ENCODE measurements around the gene KLLN.

Gene KLLN

DNA sequence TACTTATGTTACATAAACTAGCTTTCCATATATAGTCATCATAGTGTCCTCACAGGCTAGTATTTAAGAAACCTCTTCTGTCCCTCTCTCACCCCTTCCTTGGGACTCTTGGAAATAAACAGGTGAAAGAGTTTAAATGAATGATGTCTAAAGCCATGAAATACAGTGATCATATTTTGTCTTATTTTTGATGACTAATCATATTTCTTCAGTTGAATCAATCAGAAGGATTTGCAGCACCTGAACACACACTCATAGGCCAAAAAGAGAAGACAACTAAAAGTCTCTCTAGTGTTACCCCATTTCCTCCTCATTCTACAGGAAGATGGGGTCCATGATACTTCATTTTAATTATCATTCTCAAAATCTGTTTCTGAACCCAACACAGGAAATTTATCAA, 36.7 kb downstream of the KLLN start:
- Histone ChIP-seq H4K91ac (ENCODE audit: low read length) (no peak overlapping the region), H2AK5ac (ENCODE audit: low read length, severe bottlenecking) (no peak overlapping the region), H3K4ac (ENCODE audit: low read depth in 1 of 2, low read length in 2 of 2) (no peak overlapping the region)

DNA sequence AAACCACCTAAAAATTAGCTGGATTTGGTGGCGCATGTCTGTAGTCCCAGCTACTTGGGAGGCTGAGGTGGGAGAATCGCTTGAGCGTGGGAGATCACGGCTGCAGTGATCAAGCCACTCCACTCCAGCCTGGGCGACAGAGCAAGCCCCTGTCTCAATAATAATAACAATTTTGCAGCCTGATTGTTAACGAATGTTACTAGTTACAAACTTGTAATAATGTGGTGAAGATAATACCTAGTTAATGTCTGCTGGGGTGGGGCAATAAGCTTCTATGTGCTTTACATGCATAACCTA, 44.1 kb downstream of the KLLN start:
- no peak overlapping the region for H2AFZ ChIP-seq (ENCODE audit: low read depth, low read length)
- no peak overlapping the region for H3K4ac ChIP-seq (ENCODE audit: low read depth in 1 of 2, low read length in 2 of 2)
- H3K4me2 ChIP-seq (ENCODE audit: low read length, poor library complexity, severe bottlenecking): no peak overlapping the region
- DNase-seq: no peak
- H3K4me1 ChIP-seq (ENCODE audit: control insufficient read depth, insufficient read depth, low read depth, low read length): peaks cover 3% of the 10 kb centered on the region
- H3K36me3 ChIP-seq (ENCODE audit: control insufficient read depth in 1 of 2, insufficient read depth in 2 of 2, low read depth in 1 of 2, low read length in 2 of 2): peaks cover 0 to 2% of the 10 kb centered on the region in 2 experiments
- H2BK15ac ChIP-seq (ENCODE audit: low read depth, poor library complexity, severe bottlenecking): no peak overlapping the region
- no peak overlapping the region for H2BK120ac ChIP-seq (ENCODE audit: low read depth, low read length)
- no peak overlapping the region for H4K91ac ChIP-seq (ENCODE audit: low read length)
- H3K18ac ChIP-seq (ENCODE audit: low read depth in 1 of 2, low read length in 2 of 2): no peak overlapping the region
- H3K23ac ChIP-seq (ENCODE audit: low read length in 2 of 2): no peak overlapping the region
- H4K8ac ChIP-seq (ENCODE audit: low read length): no peak overlapping the region
- WGBS: 96% methylated on average over 4 of the region's 6 CpGs
- H2BK12ac ChIP-seq (ENCODE audit: low read length in 2 of 2): no peak overlapping the region
- H2AK5ac ChIP-seq (ENCODE audit: low read length, severe bottlenecking): no peak overlapping the region
- no peak overlapping the region for H3K27ac ChIP-seq (ENCODE audit: low read length, poor library complexity, severe bottlenecking)
- no peak overlapping the region for H3K4me3 ChIP-seq (ENCODE audit: insufficient read depth in 1 of 2, low read depth in 1 of 2, low read length in 2 of 2)
- no peak overlapping the region for H3K9ac ChIP-seq (ENCODE audit: low read length)
- no peaks in the 10 kb centered on the region for H3K27me3 ChIP-seq (ENCODE audit: control insufficient read depth in 1 of 2, insufficient read depth in 1 of 2, low read length in 2 of 2)
- H2BK5ac ChIP-seq (ENCODE audit: low read depth, low read length, poor library complexity, severe bottlenecking): no peak overlapping the region
- H3K9me3 ChIP-seq (ENCODE audit: control insufficient read depth, low read length): no peaks in the 10 kb centered on the region
- no peaks in the 10 kb centered on the region for H3K79me1 ChIP-seq (replicated peaks; ENCODE audit: low read length, poor library complexity, severe bottlenecking)
- H3K14ac ChIP-seq (ENCODE audit: low read length in 2 of 2): no peak overlapping the region

More for the DNA sequence above, 36.7 kb downstream of the KLLN start:
- Histone ChIP-seq H2AFZ (ENCODE audit: low read depth, low read length) (no peak overlapping the region), H3K18ac (ENCODE audit: low read depth in 1 of 2, low read length in 2 of 2) (no peak overlapping the region), H3K9ac (ENCODE audit: low read length) (no peak overlapping the region), H3K4me2 (ENCODE audit: low read length, poor library complexity, severe bottlenecking) (no peak overlapping the region), H3K36me3 (ENCODE audit: control insufficient read depth in 1 of 2, insufficient read depth in 2 of 2, low read depth in 1 of 2, low read length in 2 of 2) (no peaks in the 10 kb centered on the region), H3K79me1 (replicated peaks; ENCODE audit: low read length, poor library complexity, severe bottlenecking) (no peaks in the 10 kb centered on the region), H4K8ac (ENCODE audit: low read length) (no peak overlapping the region), H3K14ac (ENCODE audit: low read length in 2 of 2) (no peak overlapping the region), H2BK15ac (ENCODE audit: low read depth, poor library complexity, severe bottlenecking) (no peak overlapping the region), H2BK12ac (ENCODE audit: low read length in 2 of 2) (no peak overlapping the region), H2BK120ac (ENCODE audit: low read depth, low read length) (no peak overlapping the region), H3K23ac (ENCODE audit: low read length in 2 of 2) (no peak overlapping the region), H3K4me1 (ENCODE audit: control insufficient read depth, insufficient read depth, low read depth, low read length) (no peaks in the 10 kb centered on the region), H3K9me3 (ENCODE audit: control insufficient read depth, low read length) (no peaks in the 10 kb centered on the region), H3K27ac (ENCODE audit: low read length, poor library complexity, severe bottlenecking) (no peak overlapping the region), H3K27me3 (ENCODE audit: control insufficient read depth in 1 of 2, insufficient read depth in 1 of 2, low read length in 2 of 2) (no peaks in the 10 kb centered on the region), H3K4me3 (ENCODE audit: insufficient read depth in 1 of 2, low read depth in 1 of 2, low read length in 2 of 2) (no peak overlapping the region), H2BK5ac (ENCODE audit: low read depth, low read length, poor library complexity, severe bottlenecking) (no peak overlapping the region)
- no peak for DNase-seq

DNA sequence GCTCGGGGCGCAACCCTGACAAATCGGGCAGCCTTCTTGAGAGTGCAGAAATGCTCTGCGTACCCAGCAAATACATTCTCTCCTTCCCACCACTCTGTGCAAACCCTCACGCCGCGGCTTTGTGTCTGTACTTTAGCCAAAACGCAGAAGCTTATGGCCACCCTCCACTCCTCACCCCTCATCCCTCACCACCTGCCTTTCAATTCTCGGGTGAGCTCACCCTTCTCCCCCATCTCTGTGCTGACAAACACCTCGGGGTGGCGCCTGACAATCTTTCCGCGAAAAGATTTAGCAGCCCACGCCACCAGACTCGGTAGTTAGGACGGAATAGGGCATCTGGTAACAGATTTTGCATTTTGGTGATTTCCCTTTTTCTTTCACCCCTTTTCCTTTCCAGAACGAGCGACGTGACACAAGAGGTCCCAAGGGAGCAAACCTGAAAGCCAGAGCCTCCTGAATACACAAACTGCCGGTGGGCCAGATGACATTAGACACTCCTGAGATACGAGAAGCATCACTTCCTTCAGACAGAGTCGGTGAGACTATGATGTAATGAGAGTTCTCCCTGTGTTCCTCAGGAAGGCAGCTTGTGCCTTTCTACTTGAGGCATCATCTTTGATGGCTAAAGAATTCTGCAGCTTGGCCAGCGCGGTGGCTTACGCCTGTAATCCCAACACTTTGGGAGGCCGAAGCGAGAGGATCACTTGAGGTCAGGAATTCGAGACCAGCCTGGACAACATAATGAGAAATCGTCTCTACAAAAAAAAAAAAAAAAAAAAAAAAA, 44.6 kb downstream of the KLLN start:
- no peak overlapping the region for H2BK5ac ChIP-seq (ENCODE audit: low read depth, low read length, poor library complexity, severe bottlenecking)
- no peaks in the 10 kb centered on the region for H3K79me1 ChIP-seq (replicated peaks; ENCODE audit: low read length, poor library complexity, severe bottlenecking)
- H3K18ac ChIP-seq (ENCODE audit: low read depth in 1 of 2, low read length in 2 of 2): peak overlapping the region in 1 of 2 experiments; percentile 12
- H4K8ac ChIP-seq (ENCODE audit: low read length): no peak overlapping the region
- peak overlapping the region; percentile 97 for H3K9ac ChIP-seq (ENCODE audit: low read length)
- peaks cover 3% of the 10 kb centered on the region for H3K4me1 ChIP-seq (ENCODE audit: control insufficient read depth, insufficient read depth, low read depth, low read length)
- H2BK120ac ChIP-seq (ENCODE audit: low read depth, low read length): no peak overlapping the region
- H4K91ac ChIP-seq (ENCODE audit: low read length): no peak overlapping the region
- DNase-seq: peak; percentile 59
- no peak overlapping the region for H2BK15ac ChIP-seq (ENCODE audit: low read depth, poor library complexity, severe bottlenecking)
- under 1% methylated on average over 21 of the region's 29 CpGs for WGBS
- peak overlapping the region; percentile 62 for H2AFZ ChIP-seq (ENCODE audit: low read depth, low read length)
- no peak overlapping the region for H2AK5ac ChIP-seq (ENCODE audit: low read length, severe bottlenecking)
- no peak overlapping the region for H3K14ac ChIP-seq (ENCODE audit: low read length in 2 of 2)
- no peaks in the 10 kb centered on the region for H3K9me3 ChIP-seq (ENCODE audit: control insufficient read depth, low read length)
- peak overlapping the region; percentile 79 for H3K4me2 ChIP-seq (ENCODE audit: low read length, poor library complexity, severe bottlenecking)
- H3K27ac ChIP-seq (ENCODE audit: low read length, poor library complexity, severe bottlenecking): peak overlapping the region; percentile 5
- H3K27me3 ChIP-seq (ENCODE audit: control insufficient read depth in 1 of 2, insufficient read depth in 1 of 2, low read length in 2 of 2): no peaks in the 10 kb centered on the region
- peak overlapping the region in 1 of 2 experiments; percentile 0 for H3K4ac ChIP-seq (ENCODE audit: low read depth in 1 of 2, low read length in 2 of 2)
- peak overlapping the region in 1 of 2 experiments; percentile 56 for H3K23ac ChIP-seq (ENCODE audit: low read length in 2 of 2)
- peak overlapping the region in 1 of 2 experiments; percentile 34 for H2BK12ac ChIP-seq (ENCODE audit: low read length in 2 of 2)
- peaks cover 0 to 8% of the 10 kb centered on the region in 2 experiments for H3K36me3 ChIP-seq (ENCODE audit: control insufficient read depth in 1 of 2, insufficient read depth in 2 of 2, low read depth in 1 of 2, low read length in 2 of 2)
- peak overlapping the region; percentile 68 to 96 for H3K4me3 ChIP-seq (ENCODE audit: insufficient read depth in 1 of 2, low read depth in 1 of 2, low read length in 2 of 2)

DNA sequence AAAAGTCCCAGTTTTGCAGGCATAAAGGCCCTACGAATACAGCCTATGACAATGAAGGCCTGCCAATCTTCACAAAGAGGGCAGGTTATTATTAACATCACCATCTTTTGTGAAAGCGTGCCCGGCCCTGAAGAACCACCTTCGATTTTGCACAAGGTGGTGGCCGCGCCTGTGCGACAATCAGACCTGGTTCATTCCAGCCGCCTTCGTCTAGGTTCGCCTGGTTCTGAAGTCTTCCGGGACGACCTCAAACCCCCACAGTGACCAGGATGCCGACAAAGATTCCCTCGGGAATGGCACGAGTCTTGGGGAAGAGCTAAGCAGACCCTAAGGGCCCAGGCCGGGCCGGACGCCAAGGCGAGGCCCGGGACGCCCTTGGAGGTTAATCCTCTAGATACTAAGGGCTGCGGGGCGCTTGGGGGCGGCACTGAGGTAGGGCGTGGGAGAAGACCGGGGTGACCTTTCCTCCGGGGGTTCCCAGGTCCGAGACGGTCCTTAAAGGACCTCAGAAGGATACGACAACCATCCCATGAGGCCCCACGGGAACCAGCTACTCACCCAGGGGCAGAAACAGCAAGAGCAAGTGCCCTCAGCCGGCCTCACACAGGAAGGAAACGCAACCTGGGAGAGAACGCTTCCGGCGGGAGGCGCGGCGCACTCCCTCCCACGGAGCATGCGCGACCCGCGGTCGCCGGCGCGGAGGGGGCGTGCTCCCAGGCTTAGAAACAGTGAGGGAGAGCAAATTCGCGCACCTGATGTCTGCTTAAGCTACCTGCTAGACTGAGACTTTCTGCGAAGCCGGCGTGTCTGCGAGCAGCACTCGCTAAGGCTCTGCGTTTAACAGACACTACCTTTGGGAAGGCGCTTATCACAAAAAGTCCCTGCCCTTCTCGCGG, 45.5 kb downstream of the KLLN start, which contains the start of gene ATAD1:
Gene ATAD1 (minus strand): TSS at position 618 of the 896 bp plus-strand sequence. CDS start 3,627 bp downstream, outside the sequence.
- Histone ChIP-seq H4K91ac (ENCODE audit: low read length) (peak within 1 kb of the TSS; percentile 62), H2BK15ac (ENCODE audit: low read depth, poor library complexity, severe bottlenecking) (peak within 1 kb of the TSS; percentile 50), H4K8ac (ENCODE audit: low read length) (peak within 1 kb of the TSS; percentile 89), H3K4ac (ENCODE audit: low read depth in 1 of 2, low read length in 2 of 2) (peak within 1 kb of the TSS; percentile 2 to 43), H3K14ac (ENCODE audit: low read length in 2 of 2) (no peak within 1 kb of the TSS), H2BK120ac (ENCODE audit: low read depth, low read length) (no peak within 1 kb of the TSS), H2BK12ac (ENCODE audit: low read length in 2 of 2) (peak within 1 kb of the TSS in 1 of 2 experiments; percentile 34), H3K23ac (ENCODE audit: low read length in 2 of 2) (peak within 1 kb of the TSS in 1 of 2 experiments; percentile 56), H3K4me1 (ENCODE audit: control insufficient read depth, insufficient read depth, low read depth, low read length) (peaks cover 3% of the 10 kb centered on the region), H3K4me3 (ENCODE audit: insufficient read depth in 1 of 2, low read depth in 1 of 2, low read length in 2 of 2) (peak within 1 kb of the TSS; percentile 68 to 96), H2AFZ (ENCODE audit: low read depth, low read length) (peak within 1 kb of the TSS; percentile 62), H2AK5ac (ENCODE audit: low read length, severe bottlenecking) (no peak within 1 kb of the TSS), H3K79me1 (replicated peaks; ENCODE audit: low read length, poor library complexity, severe bottlenecking) (no peaks in the 10 kb centered on the region), H3K27ac (ENCODE audit: low read length, poor library complexity, severe bottlenecking) (peak within 1 kb of the TSS; percentile 76), H3K9ac (ENCODE audit: low read length) (peak within 1 kb of the TSS; percentile 97), H3K36me3 (ENCODE audit: control insufficient read depth in 1 of 2, insufficient read depth in 2 of 2, low read depth in 1 of 2, low read length in 2 of 2) (peaks cover 0 to 11% of the 10 kb centered on the region in 2 experiments), H3K27me3 (ENCODE audit: control insufficient read depth in 1 of 2, insufficient read depth in 1 of 2, low read length in 2 of 2) (no peaks in the 10 kb centered on the region), H3K18ac (ENCODE audit: low read depth in 1 of 2, low read length in 2 of 2) (peak within 1 kb of the TSS; percentile 77 to 86), H3K9me3 (ENCODE audit: control insufficient read depth, low read length) (no peaks in the 10 kb centered on the region), H2BK5ac (ENCODE audit: low read depth, low read length, poor library complexity, severe bottlenecking) (peak within 1 kb of the TSS; percentile 40), H3K4me2 (ENCODE audit: low read length, poor library complexity, severe bottlenecking) (peak within 1 kb of the TSS; percentile 79)
- WGBS: under 1% methylated on average over 60 of the region's 60 CpGs
- peak; percentile 88 for DNase-seq

Measured in mesenchymal stem cell (in vitro differentiated cells and primary cell).